ENCODE data around the gene ERI2. TPM values are rescaled to one million over a fixed set of nuclear protein-coding genes. Genes with fewer than 3 reads are reported as not detected.
A peak's percentile ranks its signal among the peaks of the same experiment; 100 is the strongest.
"Not testable (repeated sequence)": the region's sequence is repeated elsewhere in the genome, so short reads cannot be mapped to it uniquely, and the experiment has no call there.

The ERI2 gene
- total RNA-seq, 1 donor from 2014 or later: 9.8 TPM

- intact Hi-C loops (cut with DNase I): no loop called here
- no peak for DNase-seq (ENCODE audit: low spot score)
These were observed 32.6 kb downstream of the ERI2 start for GRCh38 chr16:20773679-20774078.

- no peak for DNase-seq (ENCODE audit: low spot score)
These were observed 37.5 kb downstream of the ERI2 start for GRCh38 chr16:20768818-20769217.

GRCh38 chr16:20768121-20768520 lies 38.2 kb downstream of the ERI2 start:
- intact Hi-C loops (cut with DNase I): no loop called here
- no peak for DNase-seq (ENCODE audit: low spot score)

More at GRCh38 chr16:20768818-20769217, 37.5 kb downstream of the ERI2 start:
- intact Hi-C loops (cut with DNase I): no loop called here

GRCh38 chr16:20767577-20767976 lies 38.7 kb downstream of the ERI2 start:
- DNase-seq (ENCODE audit: low spot score): no peak
- intact Hi-C loops (cut with DNase I): no loop called here

GRCh38 chr16:20766294-20766693 lies 40.0 kb downstream of the ERI2 start:
- intact Hi-C loops (cut with DNase I): no loop called here
- no peak for DNase-seq (ENCODE audit: low spot score)

- no peak for DNase-seq (ENCODE audit: low spot score)
- intact Hi-C loops (cut with DNase I): no loop called here
These were observed 40.5 kb downstream of the ERI2 start for GRCh38 chr16:20765732-20766131.

- intact Hi-C loops (cut with DNase I); DNase-seq (ENCODE audit: low spot score): not testable (repeated sequence)
These were observed 41.8 kb downstream of the ERI2 start for GRCh38 chr16:20764448-20764847.

GRCh38 chr16:20763461-20764232 lies 42.6 kb downstream of the ERI2 start, which contains the start of gene ACSM3:
TSS of gene ACSM3 (plus strand) at chr16:20764014. CDS start at chr16:20770035, 6,021 bp downstream.
- intact Hi-C loops (cut with DNase I): no loop called here
- DNase-seq (ENCODE audit: low spot score): peak; percentile 77

GRCh38 chr16:20762404-20763123 lies 43.7 kb downstream of the ERI2 start:
- intact Hi-C loops (cut with DNase I): no loop called here
- no peak for DNase-seq (ENCODE audit: low spot score)

GRCh38 chr16:20761175-20761574 lies 45.1 kb downstream of the ERI2 start:
- no peak for DNase-seq (ENCODE audit: low spot score)
- intact Hi-C loops (cut with DNase I): no loop called here

GRCh38 chr16:20760346-20760745 lies 45.9 kb downstream of the ERI2 start:
- no peak for DNase-seq (ENCODE audit: low spot score)
- intact Hi-C loops (cut with DNase I): no loop called here

GRCh38 chr16:20755799-20756198 lies 50.5 kb downstream of the ERI2 start:
- DNase-seq (ENCODE audit: low spot score); intact Hi-C loops (cut with DNase I): not testable (repeated sequence)

- DNase-seq (ENCODE audit: low spot score): no peak
- intact Hi-C loops (cut with DNase I): no loop called here
These were observed 51.0 kb downstream of the ERI2 start for GRCh38 chr16:20755238-20755637.

- intact Hi-C loops (cut with DNase I): no loop called here
These were observed 52.5 kb downstream of the ERI2 start for GRCh38 chr16:20753727-20754126.

GRCh38 chr16:20750558-20750957 lies 55.7 kb downstream of the ERI2 start:
- intact Hi-C loops (cut with DNase I): no loop called here
- no peak for DNase-seq (ENCODE audit: low spot score)

More at GRCh38 chr16:20753727-20754126, 52.5 kb downstream of the ERI2 start:
- no peak for DNase-seq (ENCODE audit: low spot score)

GRCh38 chr16:20749474-20749873 lies 56.8 kb downstream of the ERI2 start:
- DNase-seq (ENCODE audit: low spot score): no peak
- intact Hi-C loops (cut with DNase I): loop anchor here (10.0 kb wide), 1 partner anchor 145 kb away; no protein-coding TSS in a partner anchor

- DNase-seq (ENCODE audit: low spot score): no peak
- intact Hi-C loops (cut with DNase I): loop anchor here (10.0 kb wide), 1 partner anchor 148 kb away; no protein-coding TSS in a partner anchor
These were observed 59.0 kb downstream of the ERI2 start for GRCh38 chr16:20747030-20747816.

- intact Hi-C loops (cut with DNase I): loop anchor here (10.0 kb wide), 1 partner anchor 148 kb away; no protein-coding TSS in a partner anchor
- no peak for DNase-seq (ENCODE audit: low spot score)
These were observed 59.8 kb downstream of the ERI2 start for GRCh38 chr16:20746461-20746860.

Data from cardiac septum (tissue), 1 donor.